GM21515 (cell line): ENCODE results near the gene CIITA.

Experiments
- ATAC-seq: cut with Tn5 transposase; IDR thresholded peaks from one replicate; pipeline ENCODE4 v1.9.1; 2021; ENCODE audit not compliant: unreplicated experiment

Gene CIITA

DNA sequence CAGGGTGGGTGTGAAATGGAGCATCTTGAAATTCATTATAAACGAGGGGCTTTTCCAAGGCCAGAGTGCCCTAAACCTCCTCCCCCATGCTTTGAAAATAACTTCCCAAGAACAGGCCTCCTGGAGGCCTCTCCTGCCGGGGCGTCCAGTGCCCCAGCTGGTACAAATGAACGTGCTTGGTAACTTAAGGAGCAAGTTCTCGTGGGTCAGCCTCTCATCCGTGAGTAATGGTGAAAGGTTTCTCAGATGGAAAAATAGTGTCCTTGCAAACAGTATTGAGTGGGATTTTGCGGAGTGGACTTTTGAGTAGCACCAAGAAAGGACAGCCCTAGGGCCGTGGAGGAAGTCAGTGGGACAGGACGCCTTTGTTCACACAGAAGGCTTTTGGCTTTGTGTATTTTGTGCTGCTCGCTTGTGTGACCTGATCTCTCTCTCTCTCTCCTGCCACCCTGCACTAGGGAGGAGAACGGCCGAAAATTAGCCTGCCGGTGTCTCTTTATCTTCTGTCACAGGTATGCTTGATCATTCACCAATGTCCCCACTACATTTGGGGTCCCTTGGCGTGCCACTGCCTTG, 102.0 kb downstream of the CIITA start:
- no peak for ATAC-seq

DNA sequence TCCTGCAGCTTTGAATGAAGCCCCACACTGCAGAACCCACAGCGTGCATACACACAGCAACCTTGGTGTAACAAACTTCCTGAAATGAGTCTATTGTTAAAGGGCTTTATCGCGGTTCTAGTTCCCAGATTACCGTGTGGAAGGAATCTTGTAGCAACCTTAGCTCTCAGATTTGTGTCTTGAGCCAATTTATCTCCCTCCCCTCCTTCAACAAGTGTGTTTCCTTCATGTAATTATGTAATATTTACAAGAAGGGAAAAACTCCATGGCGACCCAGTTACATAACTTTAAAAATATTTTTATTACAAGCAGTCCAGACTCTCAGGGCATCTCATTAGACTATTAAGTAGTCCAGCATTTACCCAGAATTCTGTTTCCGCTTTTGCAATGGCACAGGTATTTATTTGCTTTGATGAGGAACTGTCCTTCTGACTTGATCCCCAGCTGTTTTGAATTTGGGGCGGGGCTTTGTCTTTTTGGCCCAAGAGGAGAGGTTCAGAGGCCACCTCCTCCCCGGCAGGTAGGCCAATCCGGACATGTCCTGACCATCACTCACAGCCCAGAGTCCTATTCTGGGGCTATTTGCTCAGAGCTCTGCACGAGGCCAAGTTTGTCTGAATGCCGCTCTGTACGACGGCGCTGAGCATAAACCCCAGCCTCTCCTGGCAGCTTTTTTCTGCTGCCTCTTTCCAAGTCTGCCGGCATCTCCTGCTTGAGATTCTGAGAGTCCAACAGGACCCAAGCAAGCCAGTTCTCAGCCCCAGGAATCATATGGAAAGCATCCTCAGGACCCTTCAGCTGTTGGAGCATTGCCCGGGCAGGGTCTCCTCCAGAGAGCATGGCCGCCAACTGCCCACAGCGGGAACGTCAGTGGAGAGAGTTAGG, 103.0 kb downstream of the CIITA start:
- ATAC-seq, result no peak

DNA sequence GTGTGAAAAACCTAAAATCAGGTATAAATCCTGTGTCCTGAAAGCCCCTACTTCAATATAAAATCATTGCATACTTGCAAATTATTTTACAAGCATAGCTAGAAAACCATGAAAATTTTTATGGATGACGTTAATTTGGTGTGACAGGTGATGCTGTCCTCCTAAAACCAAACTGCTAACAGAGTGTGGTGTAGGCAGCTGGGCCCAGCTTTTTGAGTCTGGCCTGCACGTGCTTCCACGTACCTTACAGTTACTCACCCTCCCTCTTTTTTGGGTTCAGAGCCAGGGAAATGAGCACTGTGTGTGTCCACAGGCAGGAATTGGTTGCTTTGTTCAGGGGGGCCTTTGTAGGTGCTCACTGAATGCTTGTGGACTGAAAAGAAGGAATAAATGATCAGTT, 103.8 kb downstream of the CIITA start:
- no peak for ATAC-seq

DNA sequence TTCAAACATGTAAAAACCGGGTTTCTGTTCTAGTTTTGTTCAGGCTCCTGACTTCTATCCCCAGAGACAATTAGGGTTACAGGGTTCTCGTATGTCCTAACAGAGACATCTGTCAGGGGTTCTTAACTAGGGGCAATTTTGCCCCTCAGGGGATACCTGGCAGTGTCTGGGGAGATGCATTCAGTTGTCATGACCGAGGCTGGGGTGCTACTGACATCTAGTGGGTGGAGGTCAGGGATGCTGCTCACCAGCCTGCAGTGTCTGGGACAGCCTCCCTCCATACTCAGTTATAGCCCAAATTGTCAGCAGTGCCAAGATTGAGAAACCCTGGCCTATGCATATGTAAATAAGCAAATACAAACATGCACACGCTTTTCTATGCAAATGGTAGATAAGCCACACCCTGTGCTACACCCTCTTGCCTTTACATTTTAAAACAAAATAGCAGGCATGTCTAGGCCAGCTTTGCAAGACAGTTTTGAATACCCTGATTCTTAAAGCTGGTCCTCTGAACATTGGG, 104.8 kb downstream of the CIITA start:
- ATAC-seq, result peak; percentile 50

DNA sequence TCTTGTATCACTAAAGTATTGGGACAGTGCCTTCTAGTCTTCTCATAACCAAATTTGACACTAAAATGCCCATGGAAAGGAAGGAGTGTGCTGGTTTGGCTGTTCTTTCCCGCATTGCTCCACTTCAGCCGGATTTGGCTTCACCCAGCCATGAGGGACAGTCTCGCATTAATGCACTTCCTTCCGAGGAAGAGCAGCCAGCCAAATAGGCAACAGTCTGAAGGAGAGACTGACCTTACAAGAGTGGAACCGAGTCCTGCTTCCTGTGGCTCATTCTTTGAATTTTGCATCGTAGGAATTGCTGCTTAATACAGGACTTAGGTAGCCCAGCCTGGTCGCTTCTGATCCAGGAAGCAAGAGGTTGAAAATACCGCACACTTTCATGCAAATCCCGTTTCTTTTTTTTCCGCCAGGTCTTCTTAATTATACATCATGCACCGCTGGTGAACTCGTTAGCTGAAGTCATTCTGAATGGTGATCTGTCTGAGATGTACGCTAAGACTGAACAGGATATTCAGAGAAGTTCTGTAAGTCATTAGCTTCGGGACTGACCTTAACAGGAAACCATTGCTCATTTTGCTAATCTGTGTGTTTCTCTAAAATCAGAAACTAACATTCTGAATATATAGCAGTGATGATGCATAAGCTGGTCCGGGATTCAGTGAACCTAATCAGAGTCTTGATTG, 105.6 kb downstream of the CIITA start:
- ATAC-seq, result peak; percentile 44

DNA sequence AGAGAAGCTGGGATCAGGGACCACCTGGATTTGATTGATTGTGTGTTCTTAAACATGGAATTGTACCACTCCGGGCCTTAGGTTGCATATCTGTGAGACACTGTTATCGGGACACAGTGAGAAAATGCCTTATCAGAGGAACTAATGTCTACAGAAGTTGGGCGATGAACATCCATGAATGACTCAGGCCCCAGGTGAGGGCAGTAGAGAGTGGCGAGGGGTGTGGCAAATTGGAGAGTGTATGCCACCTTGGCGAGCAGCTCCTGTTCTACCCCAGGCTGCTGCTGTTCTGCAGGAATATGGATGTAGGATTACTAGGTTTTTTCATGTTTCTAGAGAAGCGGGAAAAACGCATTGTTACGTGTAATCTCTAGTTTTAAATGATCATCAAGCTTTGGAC, 106.2 kb downstream of the CIITA start:
- ATAC-seq, result no peak

DNA sequence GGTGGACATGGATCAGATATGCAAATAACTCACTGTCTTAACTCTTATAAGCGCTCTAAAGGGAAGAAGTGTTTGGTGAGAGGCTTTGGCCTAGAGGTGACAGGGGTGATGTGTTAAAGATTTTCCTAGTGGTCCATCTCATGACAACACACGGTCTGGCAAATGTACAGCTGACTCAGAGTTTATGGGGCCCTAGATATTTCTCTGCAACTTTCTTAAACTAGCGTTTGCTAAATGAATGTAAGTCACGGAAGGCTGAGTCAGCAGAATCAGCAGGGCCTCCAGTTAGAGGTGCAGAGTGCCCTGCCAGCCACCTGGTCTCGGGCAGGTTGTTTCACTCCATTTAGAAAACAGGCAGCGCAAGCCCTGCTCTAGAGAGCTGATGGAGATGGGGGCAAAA, 107.5 kb downstream of the CIITA start:
- no peak for ATAC-seq
